ENCODE data around the gene NEU4.
"Not testable (repeated sequence)": the region's sequence is repeated elsewhere in the genome, so short reads cannot be mapped to it uniquely, and the experiment has no call there.

Gene NEU4, protein sequence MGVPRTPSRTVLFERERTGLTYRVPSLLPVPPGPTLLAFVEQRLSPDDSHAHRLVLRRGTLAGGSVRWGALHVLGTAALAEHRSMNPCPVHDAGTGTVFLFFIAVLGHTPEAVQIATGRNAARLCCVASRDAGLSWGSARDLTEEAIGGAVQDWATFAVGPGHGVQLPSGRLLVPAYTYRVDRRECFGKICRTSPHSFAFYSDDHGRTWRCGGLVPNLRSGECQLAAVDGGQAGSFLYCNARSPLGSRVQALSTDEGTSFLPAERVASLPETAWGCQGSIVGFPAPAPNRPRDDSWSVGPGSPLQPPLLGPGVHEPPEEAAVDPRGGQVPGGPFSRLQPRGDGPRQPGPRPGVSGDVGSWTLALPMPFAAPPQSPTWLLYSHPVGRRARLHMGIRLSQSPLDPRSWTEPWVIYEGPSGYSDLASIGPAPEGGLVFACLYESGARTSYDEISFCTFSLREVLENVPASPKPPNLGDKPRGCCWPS

DNA sequence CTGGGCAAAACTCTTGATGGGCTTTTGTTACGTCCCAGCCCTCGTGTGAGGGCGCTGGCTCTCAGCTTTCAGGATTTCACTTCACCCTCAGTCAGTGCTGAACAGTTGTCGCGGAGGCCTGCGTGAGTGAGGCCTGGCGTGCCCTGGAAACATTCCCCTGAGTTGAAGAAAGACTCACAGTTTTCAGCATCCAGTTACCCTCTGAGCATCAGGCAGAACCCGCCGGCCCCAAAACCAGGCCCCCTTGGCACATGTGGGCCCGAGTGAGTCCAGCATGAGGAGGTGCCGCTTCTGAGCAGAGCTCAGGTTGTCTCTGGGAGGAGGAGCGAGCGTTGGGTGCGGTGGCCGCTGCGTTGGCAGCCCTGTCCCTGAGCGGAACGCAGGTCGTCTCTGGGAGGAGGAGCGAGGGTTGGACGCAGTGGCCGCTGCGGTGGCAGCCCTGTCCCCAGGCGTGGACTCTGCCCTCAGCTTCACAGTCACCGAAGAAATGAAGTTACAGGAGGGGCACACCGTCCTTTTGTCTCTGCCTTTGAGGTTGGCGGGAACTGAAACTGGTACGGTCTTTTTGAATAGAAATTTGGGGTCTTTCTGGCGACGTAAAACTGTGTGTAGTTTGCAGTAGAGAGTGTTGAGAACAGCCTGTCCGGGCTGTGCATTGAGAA is at the start of gene NEU4:
TSS of gene NEU4 (plus strand) at position 473 of the 662 bp plus-strand sequence. CDS start 5,292 bp downstream, outside the sequence.
- no peak for DNase-seq (ENCODE audit: low spot score)

DNA sequence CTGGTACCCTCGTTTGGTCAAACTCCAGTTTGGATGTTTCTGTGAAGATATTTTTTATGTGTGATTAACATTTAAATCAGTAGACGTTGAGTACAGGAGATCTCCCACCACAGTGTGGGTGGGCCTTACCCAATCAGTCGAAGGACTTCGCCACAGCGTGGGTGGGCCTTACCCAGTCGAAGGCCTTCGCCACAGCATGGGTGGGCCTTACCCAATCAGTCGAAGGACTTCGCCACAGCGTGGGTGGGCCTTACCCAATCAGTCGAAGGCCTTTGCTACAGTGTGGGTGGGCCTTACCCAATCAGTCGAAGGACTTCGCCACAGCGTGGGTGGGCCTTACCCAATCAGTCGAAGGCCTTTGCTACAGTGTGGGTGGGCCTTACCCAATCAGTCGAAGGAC is 49.1 kb upstream of the NEU4 start:
- DNase-seq (ENCODE audit: low spot score): not testable (repeated sequence)

DNA sequence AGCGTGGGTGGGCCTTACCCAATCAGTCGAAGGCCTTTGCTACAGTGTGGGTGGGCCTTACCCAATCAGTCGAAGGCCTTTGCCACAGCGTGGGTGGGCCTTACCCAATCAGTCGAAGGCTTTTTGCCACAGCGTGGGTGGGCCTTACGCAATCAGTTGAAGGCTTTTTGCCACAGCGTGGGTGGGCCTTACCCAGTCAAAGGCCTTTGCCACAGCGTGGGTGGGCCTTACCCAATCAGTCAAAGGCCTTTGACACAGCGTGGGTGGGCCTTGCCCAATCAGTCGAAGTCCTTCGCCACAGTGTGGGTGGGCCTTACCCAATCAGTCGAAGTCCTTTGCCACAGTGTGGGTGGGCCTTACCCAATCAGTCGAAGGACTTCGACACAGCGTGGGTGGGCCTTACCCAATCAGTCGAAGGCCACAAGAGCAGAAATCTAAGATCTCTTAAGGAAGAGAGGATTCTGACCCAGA is 48.7 kb upstream of the NEU4 start:
- DNase-seq (ENCODE audit: low spot score): no peak

DNA sequence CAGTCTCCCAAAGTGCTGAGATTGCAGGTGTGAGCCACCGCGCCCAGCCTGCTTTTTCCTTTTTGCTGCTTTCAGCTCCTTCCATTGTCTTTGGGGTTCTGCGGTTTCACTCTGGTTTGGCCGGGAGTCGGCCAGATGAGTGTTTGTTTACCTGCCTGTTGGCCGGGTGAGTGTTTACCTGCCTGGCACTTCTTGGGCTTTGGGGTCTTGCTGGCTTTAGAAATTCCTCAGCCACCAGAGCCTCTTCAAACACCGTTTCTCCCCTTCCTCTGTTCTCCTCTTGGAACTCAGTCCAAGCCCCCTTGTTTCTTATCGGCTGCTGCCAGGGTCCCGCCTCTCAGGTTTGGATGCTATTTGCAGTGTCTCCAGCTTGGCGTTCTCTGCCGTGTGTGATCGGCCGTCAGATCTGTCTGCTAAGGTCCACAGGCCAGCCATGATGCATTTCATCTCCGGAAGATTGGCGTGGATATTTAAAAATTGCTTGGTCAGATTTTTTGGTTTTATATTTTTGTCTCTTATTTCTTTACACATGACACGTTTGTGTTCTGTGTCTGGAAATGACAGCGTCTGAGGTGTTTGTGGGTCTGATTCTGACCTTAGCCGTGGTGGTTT is 46.6 kb upstream of the NEU4 start:
- DNase-seq (ENCODE audit: low spot score): no peak

DNA sequence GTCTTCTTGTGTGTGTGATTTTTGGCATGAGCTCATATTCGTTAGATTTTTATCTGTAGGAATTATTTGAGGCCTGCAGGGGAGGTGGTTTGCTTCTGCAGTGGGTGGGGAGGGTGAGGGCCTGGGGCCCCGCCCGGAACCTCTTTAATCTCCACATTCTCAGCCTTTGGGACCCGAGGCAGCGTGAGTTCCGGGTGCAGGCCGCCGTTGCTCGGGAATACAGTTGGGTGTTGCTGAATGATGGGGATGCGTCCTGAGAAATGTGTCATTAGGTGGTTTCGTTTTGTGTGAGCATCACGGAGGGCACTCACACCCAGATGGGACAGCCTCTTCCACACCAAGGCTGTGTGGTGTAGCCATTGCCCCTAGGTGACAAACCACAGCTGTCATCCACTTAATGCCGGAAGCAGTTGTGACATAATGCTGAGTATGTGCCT is 46.0 kb upstream of the NEU4 start:
- no peak for DNase-seq (ENCODE audit: low spot score)

DNA sequence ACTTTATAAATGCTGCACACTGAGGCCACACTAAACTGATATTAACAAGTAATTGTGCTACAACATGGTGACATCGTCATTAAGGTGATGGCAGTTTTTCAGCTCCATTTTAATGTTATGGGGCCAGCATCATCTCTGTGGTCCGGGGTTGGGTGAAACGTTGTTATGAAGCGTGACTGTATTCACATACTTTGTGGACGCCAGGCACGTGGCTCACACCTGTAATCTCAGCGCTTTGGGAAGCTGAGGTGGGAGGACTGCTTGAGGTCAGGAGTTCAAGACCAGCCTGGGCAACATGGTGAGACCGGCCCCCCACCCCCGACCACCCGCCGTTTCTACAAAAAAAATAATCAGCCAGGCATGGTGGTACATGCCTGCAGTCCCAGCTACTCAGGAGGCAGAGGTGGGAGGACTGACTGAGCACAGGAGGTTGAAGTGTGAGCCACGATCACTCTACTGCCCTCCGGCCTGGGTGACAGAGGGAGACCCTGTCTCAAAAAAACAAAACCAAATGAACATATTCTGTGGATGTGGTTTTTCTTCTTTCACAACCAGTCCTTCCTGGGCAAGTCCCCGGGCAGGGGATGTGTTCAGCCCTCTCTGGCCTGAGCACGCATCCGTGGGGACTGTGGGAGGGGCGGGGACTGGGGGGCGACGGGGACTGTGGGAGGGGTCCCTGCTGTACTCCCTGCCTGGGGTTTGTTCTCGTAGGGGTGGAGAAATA is 45.3 kb upstream of the NEU4 start:
- DNase-seq (ENCODE audit: low spot score): no peak

DNA sequence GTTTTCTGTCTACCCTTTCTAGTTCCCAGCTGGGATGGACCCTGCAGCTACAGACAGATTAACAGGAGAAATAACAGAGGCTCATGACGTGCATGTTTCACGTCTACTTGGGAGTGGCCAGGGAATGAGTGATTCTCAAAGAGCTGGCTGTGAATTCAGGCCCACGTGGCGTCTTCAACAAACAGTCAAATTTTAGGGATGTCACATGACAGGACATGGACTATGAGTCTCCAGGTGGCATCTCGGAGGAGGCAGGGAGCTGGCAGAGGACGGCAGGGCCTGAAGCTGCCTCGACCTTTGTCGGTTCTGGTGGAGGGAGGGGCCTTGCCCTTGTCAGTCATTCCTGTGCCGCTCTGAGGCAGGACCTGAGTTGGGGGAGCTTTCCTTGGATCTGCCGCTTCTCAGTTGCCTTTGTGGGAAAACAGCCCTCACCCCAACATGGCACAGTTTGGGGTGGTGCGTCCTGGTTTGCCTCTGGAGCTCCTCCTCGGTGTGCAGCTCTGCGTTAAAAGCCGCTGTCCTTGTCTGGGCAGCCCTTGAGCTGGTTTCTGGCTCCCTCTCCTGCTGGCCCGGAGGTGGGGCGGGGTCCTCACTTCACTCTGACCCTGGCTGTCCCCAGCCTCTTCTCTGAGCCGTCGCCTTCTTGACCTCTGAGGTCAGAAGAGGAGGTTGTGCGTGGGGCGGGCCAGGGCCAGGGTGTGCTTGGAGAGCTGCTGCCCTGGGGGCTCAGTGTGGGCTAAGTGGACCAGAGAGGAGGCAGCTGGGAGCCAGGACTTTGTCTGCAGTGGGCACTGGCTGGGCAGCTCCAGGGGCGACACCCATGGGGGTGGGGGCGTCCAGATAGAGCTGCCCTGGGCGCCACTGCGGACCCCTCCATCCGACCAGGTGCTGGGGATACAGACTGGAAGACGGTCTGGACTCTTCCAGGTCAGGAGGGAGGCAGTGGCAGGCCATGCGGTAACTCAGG is 44.4 kb upstream of the NEU4 start:
- DNase-seq (ENCODE audit: low spot score): no peak

DNA sequence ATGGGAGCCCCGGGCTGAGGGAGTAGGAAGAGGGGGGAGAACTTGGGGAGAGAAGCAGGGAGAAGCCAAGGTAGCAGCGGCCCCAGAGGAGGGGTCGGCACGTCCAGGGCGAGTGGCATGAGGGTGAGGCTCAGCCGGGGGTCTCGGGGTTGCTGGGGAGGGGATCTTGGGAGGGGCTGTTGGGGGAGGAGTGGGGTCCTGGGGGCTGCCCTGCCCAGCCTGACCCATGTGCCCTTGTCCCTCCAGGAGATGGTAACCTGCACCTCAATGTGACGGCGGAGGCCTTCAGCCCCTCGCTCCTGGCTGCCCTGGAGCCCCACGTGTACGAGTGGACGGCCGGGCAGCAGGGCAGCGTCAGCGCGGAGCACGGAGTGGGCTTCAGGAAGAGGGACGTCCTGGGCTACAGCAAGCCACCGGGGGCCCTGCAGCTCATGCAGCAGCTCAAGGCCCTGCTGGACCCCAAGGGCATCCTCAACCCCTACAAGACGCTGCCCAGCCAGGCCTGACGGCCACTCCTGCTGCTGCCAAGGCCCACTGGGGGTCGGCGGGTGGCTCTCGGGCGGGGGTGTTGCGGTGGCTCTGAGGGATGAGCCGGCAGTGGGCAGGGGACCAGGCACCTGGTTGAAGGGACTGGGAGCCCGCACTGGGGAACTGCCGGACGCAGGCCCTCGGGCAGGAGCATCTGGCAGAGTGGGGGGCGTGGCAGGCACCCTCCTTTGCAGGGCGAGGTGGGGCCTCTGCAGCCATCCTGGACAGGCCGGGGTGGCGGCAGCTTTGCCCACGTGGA is 41.3 kb upstream of the NEU4 start:
- DNase-seq (ENCODE audit: low spot score): no peak

DNA sequence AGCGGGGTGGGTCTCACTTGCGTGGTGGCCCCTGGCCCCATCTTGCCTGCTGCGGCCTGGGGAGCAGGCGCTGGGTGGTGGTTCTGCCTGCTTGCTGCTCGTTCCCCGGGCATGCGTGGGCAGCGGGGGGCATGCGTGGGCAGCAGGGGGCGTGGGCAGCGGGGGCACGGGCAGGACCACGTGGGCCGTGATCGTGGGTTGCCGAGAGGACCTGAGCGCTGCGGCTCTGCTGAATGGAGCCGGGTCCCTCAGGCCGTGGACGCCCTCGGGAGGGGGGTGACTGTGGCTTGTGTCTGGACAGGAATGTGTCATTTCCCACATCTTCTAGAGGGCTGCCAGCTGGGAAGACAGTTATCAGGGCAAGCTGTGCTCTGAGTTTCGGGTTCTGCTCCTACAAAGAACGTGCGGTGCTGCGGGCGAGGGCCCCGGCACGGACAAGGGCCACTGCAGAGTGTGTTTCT is 40.7 kb upstream of the NEU4 start:
- DNase-seq (ENCODE audit: low spot score): no peak

DNA sequence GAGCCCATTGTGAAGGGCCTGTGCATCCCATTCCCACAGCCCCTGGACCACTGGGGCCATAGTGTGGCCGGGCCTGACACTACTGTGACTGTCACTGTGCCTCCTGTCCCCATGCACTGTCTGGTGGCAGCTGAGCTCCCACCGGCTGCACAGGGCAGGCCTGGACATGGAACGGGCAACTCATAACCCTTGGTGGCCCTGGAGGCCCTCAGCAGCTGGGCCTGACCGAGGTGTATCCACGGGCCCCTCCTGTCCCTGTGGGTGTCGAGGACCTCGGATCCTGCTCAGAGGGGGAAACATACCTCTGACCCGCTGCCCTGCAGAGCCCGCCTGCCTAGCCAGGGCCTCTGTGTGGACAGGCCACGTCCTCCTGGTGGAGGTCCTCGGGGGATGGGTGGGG is 40.1 kb upstream of the NEU4 start:
- no peak for DNase-seq (ENCODE audit: low spot score)

DNA sequence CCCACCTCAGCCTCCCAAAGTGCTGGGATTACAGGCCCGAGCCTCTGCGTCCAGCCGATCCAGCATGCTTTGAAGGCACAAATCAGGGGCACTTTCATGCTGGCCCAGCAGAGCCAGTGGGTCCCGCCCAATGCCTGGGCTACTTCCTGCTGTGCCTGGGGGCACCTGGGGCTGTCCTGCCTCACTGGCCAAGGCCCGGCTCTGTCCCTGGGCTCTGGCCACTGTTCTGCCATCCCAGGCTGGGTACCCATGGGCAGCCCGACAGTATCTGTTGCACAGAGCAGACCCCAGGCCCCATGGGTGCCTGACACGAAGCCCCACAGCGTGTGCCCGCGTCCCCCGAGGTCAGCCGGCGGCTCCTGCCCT is 39.2 kb upstream of the NEU4 start:
- DNase-seq (ENCODE audit: low spot score): no peak

DNA sequence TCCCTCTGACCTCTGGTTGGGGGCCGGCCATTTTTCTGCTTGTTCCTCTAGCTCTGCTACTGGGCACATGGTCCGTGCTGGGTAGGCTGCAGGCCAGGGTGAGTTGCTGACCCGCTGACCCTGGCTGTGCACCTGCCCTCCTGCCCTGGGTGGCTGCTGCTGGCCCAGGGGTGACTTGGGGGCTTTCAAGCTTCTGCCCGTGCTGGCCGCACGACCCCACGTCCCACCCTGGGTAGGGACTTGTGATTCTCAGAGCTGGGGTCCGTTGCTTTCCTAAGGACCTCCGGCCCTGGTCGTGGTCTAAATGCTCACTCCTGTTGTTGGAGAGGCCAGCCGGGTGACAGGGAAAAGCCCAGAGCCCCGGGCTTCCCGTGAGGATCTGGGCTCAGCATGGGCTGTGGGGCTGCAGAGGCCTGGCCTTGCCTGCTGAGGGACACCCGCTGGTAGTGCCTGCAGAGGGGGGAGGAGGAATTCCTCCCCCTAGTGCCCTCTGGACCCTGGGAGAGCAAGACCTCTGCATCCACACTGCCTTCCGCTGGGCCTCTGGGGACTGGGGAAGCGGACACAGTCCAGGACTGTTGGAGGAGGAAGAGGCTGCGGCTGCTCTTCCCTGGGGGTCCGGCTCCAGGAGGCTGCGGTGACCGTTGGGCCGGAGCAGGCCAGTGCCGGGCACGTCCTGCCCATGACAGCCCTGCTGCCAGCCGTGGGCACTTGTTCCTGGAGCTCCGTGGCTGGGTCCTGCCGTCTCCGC is 38.6 kb upstream of the NEU4 start:
- no peak for DNase-seq (ENCODE audit: low spot score)

DNA sequence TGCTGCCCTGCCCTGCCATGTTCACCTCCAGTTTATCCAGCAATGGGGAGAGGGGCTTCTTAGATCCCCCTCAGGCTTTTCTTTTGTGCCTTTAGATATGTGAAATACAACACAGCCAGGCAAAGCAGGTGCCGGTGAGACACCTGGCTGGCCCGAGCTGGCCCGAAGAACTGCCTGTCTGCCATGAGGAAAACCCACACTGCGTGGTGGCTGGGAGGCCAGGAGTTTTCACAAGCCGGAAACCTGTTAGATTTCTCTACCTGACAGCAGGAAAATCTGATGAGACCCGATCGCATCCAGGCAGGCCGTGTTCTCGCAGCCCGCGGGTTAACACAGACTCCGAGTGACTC is 38.1 kb upstream of the NEU4 start:
- no peak for DNase-seq (ENCODE audit: low spot score)

DNA sequence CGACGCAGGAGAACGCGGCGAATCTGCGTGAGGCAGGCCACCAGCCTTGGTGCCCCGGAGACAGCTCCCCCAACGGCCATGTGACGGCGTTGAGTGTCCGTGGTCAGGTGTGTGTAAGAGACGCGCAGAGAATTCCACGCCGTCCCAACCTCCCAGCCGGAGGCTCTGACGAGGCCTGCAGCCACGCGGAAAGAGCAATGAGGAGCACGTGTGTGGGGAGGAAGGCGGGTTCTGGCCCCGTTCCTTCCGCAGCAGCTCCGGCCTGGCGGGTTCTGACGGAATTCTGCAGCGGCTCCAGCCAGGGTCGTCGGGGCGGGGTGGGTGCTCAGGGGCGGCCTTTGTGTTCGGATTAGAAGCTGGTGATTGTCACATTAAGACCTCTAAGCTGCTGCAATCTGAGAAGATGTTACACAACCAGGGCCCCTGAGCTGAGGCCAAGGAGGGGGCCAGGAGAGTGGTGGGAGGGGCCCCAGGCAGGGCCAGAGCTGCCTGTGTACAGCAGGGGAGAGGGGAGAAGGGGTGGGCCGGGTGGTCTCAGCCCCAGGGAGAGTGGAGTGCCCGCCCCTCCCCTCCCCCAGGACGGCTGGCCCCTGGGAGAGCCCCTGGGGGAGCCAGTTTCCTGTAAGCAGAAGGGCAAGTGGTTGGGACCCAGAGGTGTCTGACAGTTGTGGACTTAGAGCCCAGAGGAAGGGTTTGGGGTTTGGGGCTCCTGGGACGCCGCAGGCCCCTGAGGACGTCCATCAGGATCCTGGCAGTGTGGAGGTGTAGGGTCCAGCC is 37.5 kb upstream of the NEU4 start:
- no peak for DNase-seq (ENCODE audit: low spot score)

DNA sequence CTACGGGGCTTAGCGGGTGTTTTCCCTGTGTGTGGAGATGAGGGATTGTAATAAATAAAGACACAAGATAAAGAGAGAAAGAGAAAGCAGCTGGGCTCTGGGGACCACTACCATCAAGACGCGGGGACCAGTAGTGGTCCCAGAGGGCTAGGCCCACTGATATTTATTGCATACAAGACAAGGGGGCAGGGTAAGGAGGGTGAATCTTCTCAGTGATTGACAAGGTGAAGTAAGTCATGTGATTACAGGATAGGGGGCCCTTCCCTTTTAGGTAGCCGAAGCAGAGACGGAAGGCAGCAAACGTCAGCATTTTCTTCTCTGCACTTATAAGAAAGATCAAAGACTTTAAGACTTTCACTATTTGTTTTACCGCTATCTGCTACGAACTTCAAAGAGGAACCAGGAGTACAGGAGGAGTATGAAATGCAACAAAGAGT is 36.9 kb upstream of the NEU4 start:
- no peak for DNase-seq (ENCODE audit: low spot score)

DNA sequence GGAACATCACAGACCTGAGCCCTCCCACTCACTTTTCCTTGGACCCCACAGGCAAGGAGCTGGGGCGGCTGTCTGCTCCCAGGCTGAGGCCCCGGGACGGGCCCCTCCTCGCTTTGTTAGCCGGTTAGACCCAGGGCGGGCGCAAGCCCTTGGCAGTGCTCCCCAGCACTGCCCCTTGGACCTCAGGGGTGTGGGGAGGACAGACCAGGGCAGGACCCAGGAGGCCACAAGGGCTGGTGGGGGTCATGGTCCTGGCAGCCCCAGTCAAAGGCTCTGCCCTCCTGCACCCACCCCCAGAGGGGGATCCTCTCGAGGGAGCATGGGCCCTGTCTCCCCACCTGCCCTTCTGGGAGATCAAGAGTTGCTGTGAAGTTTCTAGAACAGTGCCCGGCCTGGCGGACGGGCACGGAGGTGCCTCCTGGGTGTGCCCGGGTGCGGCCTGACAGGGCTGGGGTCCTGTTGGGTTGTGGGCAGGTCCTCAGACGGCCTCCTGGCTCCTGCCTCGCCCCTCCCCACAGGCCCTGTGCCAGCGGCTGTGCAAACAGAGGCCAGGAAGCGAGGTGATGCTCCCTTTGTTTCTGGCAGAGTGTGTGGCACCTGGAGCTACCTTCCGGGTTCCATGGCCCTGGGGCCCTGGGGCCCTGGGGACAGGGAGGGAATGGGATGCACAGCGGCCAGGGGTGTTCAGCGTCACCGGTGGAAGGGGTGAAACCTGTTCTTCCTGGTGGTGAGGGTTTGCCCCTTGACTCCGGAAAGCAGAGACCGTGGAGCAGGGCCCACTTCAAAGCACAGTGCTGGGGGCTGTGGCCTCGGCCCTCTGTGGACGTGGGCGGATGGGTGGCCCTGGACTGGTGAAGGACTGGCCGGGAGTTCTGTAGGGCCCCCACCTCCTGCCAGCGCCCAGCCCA is 35.2 kb upstream of the NEU4 start:
- DNase-seq (ENCODE audit: low spot score): no peak

DNA sequence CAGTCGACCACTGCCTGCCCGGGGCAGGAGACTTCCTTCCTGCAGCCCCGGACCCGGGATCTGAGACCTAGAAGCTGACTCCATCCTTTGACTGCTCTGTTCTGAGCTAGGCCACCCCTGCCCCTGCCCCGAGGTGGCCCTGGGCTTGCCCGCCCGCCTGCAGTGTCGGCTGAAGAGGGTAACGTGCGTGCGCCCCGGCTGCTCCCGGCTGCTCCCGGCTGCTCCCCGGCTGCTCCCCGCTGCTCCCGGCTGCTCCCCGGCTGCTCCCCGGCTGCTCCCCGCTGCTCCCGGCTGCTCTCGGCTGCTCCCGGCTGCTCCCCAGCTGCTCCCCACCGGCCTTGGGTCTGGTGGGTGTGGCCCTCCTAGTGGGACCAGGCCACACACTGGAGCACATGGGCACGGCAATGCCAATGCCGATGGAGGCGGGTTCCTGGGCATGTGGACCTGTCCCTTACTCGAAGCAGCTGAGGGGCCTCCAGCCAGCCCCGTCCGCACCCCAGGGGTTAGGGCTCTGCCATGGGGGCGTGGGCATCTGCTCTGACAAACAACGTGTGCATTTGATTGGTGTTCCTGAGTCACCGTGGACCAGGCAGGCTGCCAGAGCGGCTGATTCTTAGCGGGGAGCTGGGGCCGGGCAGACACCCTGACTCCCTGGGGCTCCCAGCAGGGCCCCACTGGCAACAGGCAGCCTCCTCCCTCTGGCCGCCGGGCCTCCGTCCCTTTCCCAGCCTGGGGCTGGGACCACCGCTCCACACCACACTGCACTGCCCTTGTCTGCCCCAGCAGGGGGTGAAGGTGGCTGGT is 34.4 kb upstream of the NEU4 start:
- peak; percentile 56 for DNase-seq (ENCODE audit: low spot score)

All from LoVo (cell line).